ENCODE data around the gene MAD1L1. TPM values are rescaled to one million over a fixed set of nuclear protein-coding genes. Genes with fewer than 3 reads are reported as not detected.

Gene MAD1L1
- total RNA-seq, 1 experiment from 2014 or later: 50.8 TPM

GRCh38 chr7:2084331-2084730 lies 148.4 kb downstream of the MAD1L1 start:
- BruUV-seq (replicated peaks): no TSS peak

GRCh38 chr7:2083362-2083761 lies 149.4 kb downstream of the MAD1L1 start:
- Histone ChIP-seq H3K9me2 (ENCODE audit: insufficient read depth) (no peaks in the 10 kb centered on the region), H3K27ac (no peak overlapping the region), H3F3A (ENCODE audit: insufficient read depth, low read depth) (no peaks in the 10 kb centered on the region), H4K20me1 (ENCODE audit: insufficient read depth) (peaks cover 12% of the 10 kb centered on the region), H2AFZ (no peak overlapping the region), H3K79me2 (ENCODE audit: low read depth) (no peaks in the 10 kb centered on the region), H3K4me1 (replicated peaks; ENCODE audit: insufficient read depth) (no peaks in the 10 kb centered on the region), H3K4me3 (no peak overlapping the region), H3K27me3 (ENCODE audit: insufficient read depth, low read depth) (no peaks in the 10 kb centered on the region), H3K4me2 (no peak overlapping the region), H3K36me3 (ENCODE audit: low read depth) (no peaks in the 10 kb centered on the region), H3K9me3 (ENCODE audit: insufficient read depth, low read depth) (no peaks in the 10 kb centered on the region)
- no TSS peak for BruUV-seq (replicated peaks)
- intact Hi-C loops (cut with micrococcal nuclease; ENCODE audit: unreplicated experiment): no loop called here
- DNase-seq: no peak
- ChIA-PET POLR2A (ENCODE audit: unreplicated experiment) (no interaction called here), CTCF (no interaction called here)
- TF ChIP-seq EZH2 (IDR thresholded peaks at IDR 0.05; ENCODE audit: low read depth) (no peak), CTCF (conservative IDR thresholded peaks at IDR 0.05) (no peak)

More at GRCh38 chr7:2084331-2084730, 148.4 kb downstream of the MAD1L1 start:
- Histone ChIP-seq H3K9me2 (ENCODE audit: insufficient read depth) (no peaks in the 10 kb centered on the region), H3K9me3 (ENCODE audit: insufficient read depth, low read depth) (no peaks in the 10 kb centered on the region), H4K20me1 (ENCODE audit: insufficient read depth) (peaks cover 12% of the 10 kb centered on the region), H3K4me1 (replicated peaks; ENCODE audit: insufficient read depth) (no peaks in the 10 kb centered on the region), H3K27me3 (ENCODE audit: insufficient read depth, low read depth) (no peaks in the 10 kb centered on the region), H3K36me3 (ENCODE audit: low read depth) (no peaks in the 10 kb centered on the region), H3F3A (ENCODE audit: insufficient read depth, low read depth) (no peaks in the 10 kb centered on the region), H2AFZ (no peak overlapping the region), H3K4me2 (no peak overlapping the region), H3K27ac (no peak overlapping the region), H3K79me2 (ENCODE audit: low read depth) (no peaks in the 10 kb centered on the region), H3K4me3 (no peak overlapping the region)
- intact Hi-C loops (cut with micrococcal nuclease; ENCODE audit: unreplicated experiment): no loop called here
- TF ChIP-seq EZH2 (IDR thresholded peaks at IDR 0.05; ENCODE audit: low read depth) (no peak), CTCF (conservative IDR thresholded peaks at IDR 0.05) (no peak)
- POLR2A ChIA-PET (ENCODE audit: unreplicated experiment): no interaction called here
- CTCF ChIA-PET: no interaction called here
- no peak for DNase-seq

- POLR2A ChIA-PET (ENCODE audit: unreplicated experiment): no interaction called here
- CTCF ChIA-PET: interaction anchor here (0.6 kb wide), 1 partner anchor 454 kb away, joined by 5 read pairs; no protein-coding TSS in a partner anchor
These were observed 150.4 kb downstream of the MAD1L1 start for GRCh38 chr7:2082139-2082998.

More at GRCh38 chr7:2082139-2082998, 150.4 kb downstream of the MAD1L1 start:
- TF ChIP-seq CTCF (conservative IDR thresholded peaks at IDR 0.05) (no peak), EZH2 (IDR thresholded peaks at IDR 0.05; ENCODE audit: low read depth) (no peak)
- no peaks in the 10 kb centered on the region for H3K36me3 ChIP-seq (ENCODE audit: low read depth)
- BruUV-seq (replicated peaks): no TSS peak
- no peak overlapping the region for H3K4me3 ChIP-seq
- H3F3A ChIP-seq (ENCODE audit: insufficient read depth, low read depth): no peaks in the 10 kb centered on the region
- H4K20me1 ChIP-seq (ENCODE audit: insufficient read depth): peaks cover 12% of the 10 kb centered on the region
- no peaks in the 10 kb centered on the region for H3K4me1 ChIP-seq (replicated peaks; ENCODE audit: insufficient read depth)
- DNase-seq: no peak
- no peaks in the 10 kb centered on the region for H3K9me2 ChIP-seq (ENCODE audit: insufficient read depth)
- H3K27ac ChIP-seq: no peak overlapping the region
- H3K4me2 ChIP-seq: no peak overlapping the region
- H3K9me3 ChIP-seq (ENCODE audit: insufficient read depth, low read depth): no peaks in the 10 kb centered on the region
- intact Hi-C loops (cut with micrococcal nuclease; ENCODE audit: unreplicated experiment): no loop called here
- no peak overlapping the region for H2AFZ ChIP-seq
- no peaks in the 10 kb centered on the region for H3K27me3 ChIP-seq (ENCODE audit: insufficient read depth, low read depth)
- no peaks in the 10 kb centered on the region for H3K79me2 ChIP-seq (ENCODE audit: low read depth)

Data from PC-9 (cell line).